Peyer's patch (tissue), 4 donors: Measurements from ENCODE around the gene NDUFV1.

ENCODE experiments used
- POLR2A ChIP-seq, 2 donors: fragments of 450-650 bp; IDR thresholded peaks; one replicate each; pipeline ENCODE4 v1.5.1; 2017; ENCODE audit warnings: antibody characterized with exemption in 2 of 2, mild to moderate bottlenecking in 2 of 2, moderate library complexity in 2 of 2
- TF ChIP-seq, protein P1 (sequence below), 6 experiments: fragments of 450-650 bp in 4 of 6; fragments of 200-600 bp in 2 of 6; sonication (generic) in 1 of 6; IDR thresholded peaks; one replicate each; pipeline ENCODE4 v1.5.1; 2017 to 2019; ENCODE audit warnings: antibody characterized with exemption in 6 of 6, mild to moderate bottlenecking in 3 of 6, moderate library complexity in 1 of 6

DNA sequence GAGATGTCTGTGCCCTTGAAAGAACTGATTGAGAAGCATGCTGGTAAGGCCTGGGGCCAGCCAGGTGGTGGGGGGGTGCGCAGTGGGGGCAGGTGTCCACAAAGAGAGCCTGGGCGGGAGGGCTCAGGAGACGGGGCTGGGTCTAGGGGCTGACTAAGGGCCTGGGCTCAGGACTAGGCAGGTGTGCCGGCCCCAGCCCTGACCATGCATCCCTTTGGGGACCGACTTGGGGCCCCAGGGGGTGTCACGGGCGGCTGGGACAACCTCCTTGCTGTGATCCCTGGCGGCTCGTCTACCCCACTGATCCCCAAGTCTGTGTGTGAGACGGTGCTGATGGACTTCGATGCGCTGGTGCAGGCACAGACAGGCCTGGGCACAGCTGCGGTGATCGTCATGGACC, 4.4 kb downstream of the NDUFV1 start:
- TF ChIP-seq, protein P1, sequence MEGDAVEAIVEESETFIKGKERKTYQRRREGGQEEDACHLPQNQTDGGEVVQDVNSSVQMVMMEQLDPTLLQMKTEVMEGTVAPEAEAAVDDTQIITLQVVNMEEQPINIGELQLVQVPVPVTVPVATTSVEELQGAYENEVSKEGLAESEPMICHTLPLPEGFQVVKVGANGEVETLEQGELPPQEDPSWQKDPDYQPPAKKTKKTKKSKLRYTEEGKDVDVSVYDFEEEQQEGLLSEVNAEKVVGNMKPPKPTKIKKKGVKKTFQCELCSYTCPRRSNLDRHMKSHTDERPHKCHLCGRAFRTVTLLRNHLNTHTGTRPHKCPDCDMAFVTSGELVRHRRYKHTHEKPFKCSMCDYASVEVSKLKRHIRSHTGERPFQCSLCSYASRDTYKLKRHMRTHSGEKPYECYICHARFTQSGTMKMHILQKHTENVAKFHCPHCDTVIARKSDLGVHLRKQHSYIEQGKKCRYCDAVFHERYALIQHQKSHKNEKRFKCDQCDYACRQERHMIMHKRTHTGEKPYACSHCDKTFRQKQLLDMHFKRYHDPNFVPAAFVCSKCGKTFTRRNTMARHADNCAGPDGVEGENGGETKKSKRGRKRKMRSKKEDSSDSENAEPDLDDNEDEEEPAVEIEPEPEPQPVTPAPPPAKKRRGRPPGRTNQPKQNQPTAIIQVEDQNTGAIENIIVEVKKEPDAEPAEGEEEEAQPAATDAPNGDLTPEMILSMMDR (IDR thresholded peaks at IDR 0.05): no peak
- no peak for TF ChIP-seq POLR2A (IDR thresholded peaks at IDR 0.05)
